ENCODE measurements around the gene VEGFA.

DNA sequence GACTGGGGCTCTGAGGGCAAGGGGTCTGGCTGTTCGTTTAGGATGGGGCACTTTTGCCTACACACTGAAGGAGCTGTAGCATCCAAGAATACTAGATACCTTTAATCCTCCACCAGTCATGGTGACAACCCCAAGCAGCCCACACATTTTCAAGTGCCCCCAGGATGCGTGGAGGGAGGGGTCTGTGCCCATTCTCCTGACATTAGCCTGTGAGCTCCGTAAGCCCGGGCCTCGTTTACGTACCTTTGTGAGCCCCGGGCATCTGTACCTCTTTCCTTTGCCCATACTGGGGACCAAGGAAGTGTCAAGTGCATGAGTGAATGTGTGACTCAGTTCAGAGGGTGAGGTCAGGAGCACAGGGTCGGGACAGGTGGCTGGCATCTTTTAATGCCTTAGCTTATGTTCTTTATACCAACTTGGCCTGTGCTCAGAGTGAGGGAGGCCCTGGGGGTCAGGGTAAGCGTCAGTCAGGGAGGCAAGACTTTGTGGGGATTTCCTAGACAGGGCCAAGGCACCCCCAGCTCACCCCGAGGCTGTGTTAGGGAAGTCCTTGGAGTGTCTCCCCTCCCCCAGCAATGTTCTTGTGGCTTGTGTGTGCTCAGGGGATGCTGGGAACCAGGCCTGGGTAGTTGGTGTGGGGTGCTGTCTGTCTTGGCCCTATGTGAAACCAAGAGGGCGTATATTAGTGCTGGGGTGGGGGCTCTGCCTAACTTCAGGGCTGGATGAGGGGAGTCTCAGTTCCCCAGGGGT is 12.9 kb downstream of the VEGFA start:
- TF ChIP-seq, protein P1, sequence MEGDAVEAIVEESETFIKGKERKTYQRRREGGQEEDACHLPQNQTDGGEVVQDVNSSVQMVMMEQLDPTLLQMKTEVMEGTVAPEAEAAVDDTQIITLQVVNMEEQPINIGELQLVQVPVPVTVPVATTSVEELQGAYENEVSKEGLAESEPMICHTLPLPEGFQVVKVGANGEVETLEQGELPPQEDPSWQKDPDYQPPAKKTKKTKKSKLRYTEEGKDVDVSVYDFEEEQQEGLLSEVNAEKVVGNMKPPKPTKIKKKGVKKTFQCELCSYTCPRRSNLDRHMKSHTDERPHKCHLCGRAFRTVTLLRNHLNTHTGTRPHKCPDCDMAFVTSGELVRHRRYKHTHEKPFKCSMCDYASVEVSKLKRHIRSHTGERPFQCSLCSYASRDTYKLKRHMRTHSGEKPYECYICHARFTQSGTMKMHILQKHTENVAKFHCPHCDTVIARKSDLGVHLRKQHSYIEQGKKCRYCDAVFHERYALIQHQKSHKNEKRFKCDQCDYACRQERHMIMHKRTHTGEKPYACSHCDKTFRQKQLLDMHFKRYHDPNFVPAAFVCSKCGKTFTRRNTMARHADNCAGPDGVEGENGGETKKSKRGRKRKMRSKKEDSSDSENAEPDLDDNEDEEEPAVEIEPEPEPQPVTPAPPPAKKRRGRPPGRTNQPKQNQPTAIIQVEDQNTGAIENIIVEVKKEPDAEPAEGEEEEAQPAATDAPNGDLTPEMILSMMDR (IDR thresholded peaks at IDR 0.05): no peak
- no peak for TF ChIP-seq POLR2AphosphoS5 (IDR thresholded peaks at IDR 0.05)
